ENCODE results near the gene NCCRP1.
"Not testable (repeated sequence)": the region's sequence is repeated elsewhere in the genome, so short reads cannot be mapped to it uniquely, and the experiment has no call there.

NCCRP1 gene

GRCh38 chr19:39237200-39238184, 40.7 kb downstream of the NCCRP1 start:
- H3K4me3 ChIP-seq, result no peak overlapping the region
- H3K27ac ChIP-seq, result peak overlapping the region in 2 of 21 experiments; percentile 5 to 10

GRCh38 chr19:39238209-39238608, 41.4 kb downstream of the NCCRP1 start:
- H3K27ac ChIP-seq, result peak overlapping the region in 2 of 21 experiments; percentile 5 to 10
- no peak overlapping the region for H3K4me3 ChIP-seq

GRCh38 chr19:39238944-39239343, 42.2 kb downstream of the NCCRP1 start:
- Histone ChIP-seq H3K27ac (no peak overlapping the region), H3K4me3 (no peak overlapping the region)

GRCh38 chr19:39240421-39240820, 43.7 kb downstream of the NCCRP1 start:
- H3K4me3 ChIP-seq, result no peak overlapping the region
- H3K27ac ChIP-seq, result no peak overlapping the region

GRCh38 chr19:39243741-39244140, 47.0 kb downstream of the NCCRP1 start:
- not testable (repeated sequence) for H3K27ac ChIP-seq, H3K4me3 ChIP-seq

- not testable (repeated sequence) for H3K4me3 ChIP-seq, H3K27ac ChIP-seq
Measured at GRCh38 chr19:39244410-39245100, 47.8 kb downstream of the NCCRP1 start, which contains the start of gene IFNL3. IFNL3 (minus strand) TSS chr19:39245006; CDS start chr19:39244967, 39 bp downstream.

GRCh38 chr19:39245166-39245565, 48.4 kb downstream of the NCCRP1 start:
- not testable (repeated sequence) for H3K27ac ChIP-seq, H3K4me3 ChIP-seq

- no peak overlapping the region for H3K4me3 ChIP-seq
- no peak overlapping the region for H3K27ac ChIP-seq
Measured at GRCh38 chr19:39246951-39247669, 50.3 kb downstream of the NCCRP1 start.

- peak overlapping the region in 1 of 7 experiments; percentile 13 for H3K4me3 ChIP-seq
- no peak overlapping the region for H3K27ac ChIP-seq
Measured at GRCh38 chr19:39247701-39248664, 51.2 kb downstream of the NCCRP1 start.

GRCh38 chr19:39248806-39249205, 52.0 kb downstream of the NCCRP1 start, which contains the start of gene IFNL4:
IFNL4 (minus strand) TSS chr19:39248856.
- H3K27ac ChIP-seq, result no peak within 1 kb of the TSS
- peak within 1 kb of the TSS in 1 of 7 experiments; percentile 13 for H3K4me3 ChIP-seq

GRCh38 chr19:39251081-39251480, 54.3 kb downstream of the NCCRP1 start:
- H3K27ac ChIP-seq, result no peak overlapping the region
- no peak overlapping the region for H3K4me3 ChIP-seq
